Lung (tissue), 12 donors: Measurements from ENCODE around the gene NSUN5. TPM values are rescaled to one million over a fixed set of nuclear protein-coding genes. Genes with fewer than 3 reads are reported as not detected.

Experiments used
- ATAC-seq: fragments of 200-7000 bp; cut with Tn5 transposase; one replicate; pipeline ENCODE4 v1.9.1; 2020; ENCODE audit warnings: moderate number of reproducible peaks; ENCODE audit not compliant: insufficient read depth, low FRiP score
- DNase-seq, 3 donors: peaks; one replicate each; pipeline ENCODE4 v3.0.0-alpha.2; 2013 to 2017
- H3K27ac ChIP-seq, 2 donors: one replicate each; pipeline ENCODE4 v1.5.1; 2013; ENCODE audit warnings: mild to moderate bottlenecking in 2 of 2, moderate library complexity in 2 of 2, control low read depth in 1 of 2, inconsistent platforms in 1 of 2, low read depth in 1 of 2, low read length in 1 of 2
- H3K27me3 ChIP-seq, 3 donors: one replicate each; pipeline ENCODE4 v1.5.1; 2013; ENCODE audit warnings: low read length in 2 of 3; ENCODE audit not compliant: control insufficient read depth in 3 of 3, insufficient read depth in 3 of 3
- H3K36me3 ChIP-seq, 4 donors: one replicate each; pipeline ENCODE4 v1.5.1; 2013; ENCODE audit warnings: low read length in 4 of 4, mild to moderate bottlenecking in 1 of 4, moderate library complexity in 1 of 4; ENCODE audit not compliant: control insufficient read depth in 4 of 4, insufficient read depth in 4 of 4
- H3K4me1 ChIP-seq, 5 donors: one replicate each; pipeline ENCODE4 v1.5.1; 2013; ENCODE audit warnings: low read length in 5 of 5, mild to moderate bottlenecking in 2 of 5, moderate library complexity in 1 of 5; ENCODE audit not compliant: control insufficient read depth in 5 of 5, insufficient read depth in 5 of 5
- H3K4me3 ChIP-seq: one replicate; pipeline ENCODE4 v1.5.1; 2013; ENCODE audit warnings: mild to moderate bottlenecking, control low read depth, moderate library complexity
- H3K9ac ChIP-seq, 2 donors: one replicate each; pipeline ENCODE4 v1.5.1; 2013; ENCODE audit warnings: low read length in 2 of 2, control low read depth in 1 of 2; ENCODE audit not compliant: insufficient read depth in 1 of 2
- H3K9me3 ChIP-seq, 4 donors: one replicate each; pipeline ENCODE4 v1.5.1; 2013; ENCODE audit warnings: low read length in 3 of 4, mild to moderate bottlenecking in 1 of 4, moderate library complexity in 1 of 4; ENCODE audit not compliant: control insufficient read depth in 4 of 4, insufficient read depth in 3 of 4
- CTCF ChIP-seq: IDR thresholded peaks from 2 replicates; pipeline ENCODE4 v1.5.1; 2012; ENCODE audit warnings: mild to moderate bottlenecking; ENCODE audit errors: control extremely low read depth, extremely low read depth
- WGBS, 2 donors: extraction: QIAGEN DNeasy Blood & Tissue Kit; methylation state at CpG; one replicate each; pipeline ENCODE4 v1.1.7; 2013; 5-methylcytosine and 5-hydroxymethylcytosine counted together
- polyA plus RNA-seq, 2 donors: library from polyadenylated mRNA; stranded (reverse); fragments of 200-250 nt; gene quantifications; one replicate each; pipeline ENCODE4 v1.2.1, GENCODE V29; 2013
- total RNA-seq, 2 donors: library from RNA; depleted of rRNA in 1 of 2; stranded (reverse); fragments of >200 nt in 1 of 2; gene quantifications; one replicate each; pipeline ENCODE4 v1.2.1, GENCODE V29; 2014 to 2021
- donor health status: control.
- donor health status: control.
- donor health status: Bipolar disorder and iron deficiency.
- donor health status: healthy.
- donor health status: DM: yes; HTN: yes; CAD: no.

NSUN5 gene
- total and polyA plus RNA-seq, 4 donors = 14.9 to 35.3 (median 27.8) TPM

- Histone ChIP-seq H3K4me3 (no peak overlapping the region), H3K27ac (no peak overlapping the region), H3K27me3 (no peaks in the 10 kb centered on the region), H3K9me3 (peaks cover 0 to 5% (median 0%) of the 10 kb centered on the region in 4 donors), H3K36me3 (no peaks in the 10 kb centered on the region), H3K4me1 (peaks cover 0 to 13% (median 3%) of the 10 kb centered on the region in 5 donors), H3K9ac (no peak overlapping the region)
- DNase-seq (no peak), ATAC-seq (no peak)
- no peak for TF ChIP-seq CTCF
- 90 to 92% methylated on average over 9 of the region's 9 CpGs for WGBS, 2 donors
Observed at GRCh38 chr7:73354196-73354595, 45.6 kb upstream of the NSUN5 start.

DNA sequence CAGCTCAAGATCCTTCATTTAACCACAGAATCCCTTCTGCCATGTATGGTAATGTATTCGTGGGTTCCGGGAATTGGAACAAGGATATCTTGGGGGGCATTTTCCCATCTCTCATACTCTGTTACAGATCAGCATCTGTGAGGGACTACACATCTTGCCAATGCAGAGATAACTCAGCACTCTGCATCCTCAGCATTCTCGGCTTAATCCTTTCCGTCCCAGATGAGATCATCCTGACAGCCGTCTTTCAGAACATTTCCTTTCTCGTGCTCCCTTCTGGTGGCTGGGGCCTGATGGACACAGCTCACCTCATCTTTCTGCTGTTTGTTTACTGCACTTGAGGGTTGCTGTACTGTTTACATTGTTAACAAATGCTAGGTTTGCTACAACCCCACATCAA is 44.6 kb upstream of the NSUN5 start:
- H3K4me3 ChIP-seq = no peak overlapping the region
- no peak overlapping the region for H3K9ac ChIP-seq
- H3K9me3 ChIP-seq = peaks cover 0 to 5% (median 0%) of the 10 kb centered on the region in 4 donors
- ATAC-seq = no peak
- 95 to 97% methylated on average over 6 of the region's 6 CpGs for WGBS, 2 donors
- peaks cover 0 to 8% (median 0%) of the 10 kb centered on the region in 5 donors for H3K4me1 ChIP-seq
- no peak for DNase-seq
- H3K27ac ChIP-seq = no peak overlapping the region
- TF ChIP-seq CTCF = no peak
- no peaks in the 10 kb centered on the region for H3K36me3 ChIP-seq
- H3K27me3 ChIP-seq = no peaks in the 10 kb centered on the region

DNA sequence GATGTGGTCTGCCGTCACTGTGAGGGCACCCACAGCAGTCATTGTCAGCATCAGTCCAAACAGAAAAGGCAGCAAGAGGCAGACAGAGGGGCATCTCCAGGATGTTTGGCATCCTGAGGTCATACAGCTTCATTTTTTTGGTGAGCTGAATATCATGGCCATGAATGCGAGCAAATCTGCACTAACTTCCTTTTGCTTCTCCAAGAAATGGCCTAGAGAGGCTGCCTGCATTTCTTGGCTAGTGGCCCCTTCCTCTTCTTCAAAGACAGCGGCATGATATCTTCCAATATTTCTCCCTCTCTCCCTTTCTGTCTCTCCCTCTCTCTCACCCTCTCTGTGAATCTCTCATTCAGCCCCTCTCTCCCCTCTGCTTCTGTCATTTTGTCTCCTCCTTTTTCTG is 44.2 kb upstream of the NSUN5 start:
- H3K36me3 ChIP-seq = no peaks in the 10 kb centered on the region
- no peaks in the 10 kb centered on the region for H3K27me3 ChIP-seq
- H3K4me3 ChIP-seq = no peak overlapping the region
- 96 to 98% methylated on average over 3 of the region's 3 CpGs for WGBS, 2 donors
- no peak overlapping the region for H3K9ac ChIP-seq
- DNase-seq (no peak), ATAC-seq (no peak)
- no peak overlapping the region for H3K27ac ChIP-seq
- no peak for TF ChIP-seq CTCF
- peaks cover 0 to 3% (median 0%) of the 10 kb centered on the region in 5 donors for H3K4me1 ChIP-seq
- H3K9me3 ChIP-seq = peaks cover 0 to 5% (median 0%) of the 10 kb centered on the region in 4 donors

GRCh38 chr7:73351447-73352167 is 43.0 kb upstream of the NSUN5 start:
- peaks cover 0 to 5% (median 0%) of the 10 kb centered on the region in 4 donors for H3K9me3 ChIP-seq
- no peak overlapping the region for H3K4me3 ChIP-seq
- no peak overlapping the region for H3K9ac ChIP-seq
- H3K36me3 ChIP-seq = no peaks in the 10 kb centered on the region
- H3K27ac ChIP-seq = no peak overlapping the region
- WGBS, 2 donors = 49 to 59% methylated on average over 6 of the region's 6 CpGs
- H3K4me1 ChIP-seq = peaks cover 0 to 3% (median 0%) of the 10 kb centered on the region in 5 donors
- DNase-seq (peak in 1 of 3 donors; percentile 42), ATAC-seq (no peak)
- H3K27me3 ChIP-seq = no peaks in the 10 kb centered on the region
- no peak for TF ChIP-seq CTCF
